HCT116 (cell line): ENCODE results near the gene NRAP.

Experiments
- CTCF ChIP-seq, 3 experiments: fragments of 200-600 bp in 1 of 3; sonication (generic) in 1 of 3; IDR thresholded peaks in 2 of 3; conservative IDR thresholded peaks in 1 of 3; 2 replicates each; pipeline ENCODE4 v1.5.1; 2012 to 2017; ENCODE audit warnings: low read depth in 2 of 3, low read length in 2 of 3, antibody characterized with exemption in 1 of 3, borderline replicate concordance in 1 of 3, control low read depth in 1 of 3, mild to moderate bottlenecking in 1 of 3, mixed read lengths in 1 of 3, mixed run types in 1 of 3, moderate library complexity in 1 of 3; ENCODE audit not compliant: insufficient read depth in 1 of 3
- POLR2AphosphoS5 ChIP-seq: IDR thresholded peaks from 2 replicates; pipeline ENCODE4 v1.6.1; 2011; ENCODE audit warnings: mild to moderate bottlenecking, low read depth, low read length, moderate library complexity
- SIN3A ChIP-seq: IDR thresholded peaks from 2 replicates; pipeline ENCODE4 v1.6.1; 2012; ENCODE audit warnings: low read depth
- SP1 ChIP-seq: IDR thresholded peaks from 2 replicates; pipeline ENCODE4 v1.6.1; 2012; ENCODE audit warnings: low read depth
- TCF7L2 ChIP-seq: IDR thresholded peaks from 2 replicates; pipeline ENCODE4 v1.7.0; 2011; ENCODE audit warnings: borderline replicate concordance, inconsistent platforms; ENCODE audit not compliant: insufficient read depth, insufficient read length; ENCODE audit errors: extremely low read depth
- ZNF274 ChIP-seq: fragments of 200-500 bp; sonication (Bioruptor generic); IDR thresholded peaks from 2 replicates; pipeline ENCODE4 v1.6.1; 2014; ENCODE audit warnings: mild to moderate bottlenecking, low read depth, low read length, inconsistent platforms
- TF ChIP-seq, protein P1 (sequence below): IDR thresholded peaks from 2 replicates; pipeline ENCODE4 v1.6.1; 2012
- TF ChIP-seq, protein P2 (sequence below): IDR thresholded peaks from 2 replicates; pipeline ENCODE4 v1.6.1; 2012

DNA sequence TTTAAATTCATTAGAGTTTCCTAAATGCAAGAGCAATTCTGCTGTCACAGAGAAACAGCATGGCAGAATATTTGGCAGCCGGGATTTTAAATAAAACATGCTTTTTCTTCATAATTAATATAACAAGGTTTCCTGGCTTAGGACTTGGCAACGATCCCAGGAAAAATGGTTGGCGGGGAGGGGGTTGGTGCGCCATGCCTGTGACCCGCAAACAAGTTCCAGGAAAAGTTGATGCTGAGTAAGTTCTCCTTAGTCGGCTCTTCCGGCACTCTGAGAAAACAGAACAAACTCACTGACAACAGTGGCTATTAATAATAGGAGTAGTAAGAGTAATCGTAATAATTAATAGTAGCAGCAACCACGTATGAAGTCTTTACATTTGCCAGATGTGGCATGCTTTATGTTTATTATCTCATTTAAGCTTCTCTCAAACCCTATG lies 106.4 kb downstream of the NRAP start:
- TF ChIP-seq, protein P1, sequence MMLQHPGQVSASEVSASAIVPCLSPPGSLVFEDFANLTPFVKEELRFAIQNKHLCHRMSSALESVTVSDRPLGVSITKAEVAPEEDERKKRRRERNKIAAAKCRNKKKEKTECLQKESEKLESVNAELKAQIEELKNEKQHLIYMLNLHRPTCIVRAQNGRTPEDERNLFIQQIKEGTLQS, result no peak
- TF ChIP-seq TCF7L2, result no peak
- no peak for TF ChIP-seq CTCF (IDR thresholded peaks at IDR 0.05 in 2 of 3, conservative IDR thresholded peaks at IDR 0.05 in 1 of 3; ENCODE audit: borderline replicate concordance in 1 of 3, insufficient read depth in 1 of 3, low read depth in 2 of 3, low read length in 2 of 3)
- TF ChIP-seq SIN3A, result no peak
- no peak for TF ChIP-seq SP1
- TF ChIP-seq, protein P2, sequence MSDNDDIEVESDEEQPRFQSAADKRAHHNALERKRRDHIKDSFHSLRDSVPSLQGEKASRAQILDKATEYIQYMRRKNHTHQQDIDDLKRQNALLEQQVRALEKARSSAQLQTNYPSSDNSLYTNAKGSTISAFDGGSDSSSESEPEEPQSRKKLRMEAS, result no peak
- no peak for TF ChIP-seq ZNF274
- TF ChIP-seq POLR2AphosphoS5, result no peak
